Transverse colon (tissue), 4 donors: ENCODE measurements around the gene THSD8. TPM values are rescaled to one million over a fixed set of nuclear protein-coding genes. Genes with fewer than 3 reads are reported as not detected.
A peak's percentile ranks its signal among the peaks of the same experiment; 100 is the strongest.
"Not testable (repeated sequence)": the region's sequence is repeated elsewhere in the genome, so short reads cannot be mapped to it uniquely, and the experiment has no call there.

Source experiments
- DNase-seq: peaks from one replicate; pipeline ENCODE4 v3.0.0-alpha.2; 2019
- H3K27ac ChIP-seq, 4 donors: fragments of 200-600 bp; sonication (generic); 2 replicates each; pipeline ENCODE4 v1.5.1; 2016 to 2018; ENCODE audit warnings: inconsistent platforms in 4 of 4
- H3K27me3 ChIP-seq: fragments of 200-600 bp; sonication (generic); 2 replicates; pipeline ENCODE4 v1.5.1; 2017; ENCODE audit warnings: inconsistent platforms
- H3K36me3 ChIP-seq, 4 donors: fragments of 200-600 bp; sonication (generic); 2 replicates each; pipeline ENCODE4 v1.5.1; 2017 to 2019; ENCODE audit warnings: inconsistent platforms in 4 of 4
- H3K4me1 ChIP-seq, 4 donors: fragments of 200-600 bp; sonication (generic); 2 replicates each; pipeline ENCODE4 v1.5.1; 2017 to 2020; ENCODE audit warnings: inconsistent platforms in 4 of 4
- H3K4me3 ChIP-seq, 4 donors: fragments of 200-600 bp; sonication (generic); 1 replicate in 1 of 4; 2 replicates in 3 of 4; pipeline versions ENCODE4 v1.5.1 to v1.6.1; 2017 to 2019; ENCODE audit warnings: inconsistent platforms in 4 of 4
- H3K9me3 ChIP-seq, 2 donors: fragments of 200-600 bp; sonication (generic); 2 replicates each; pipeline ENCODE4 v1.5.1; 2017 to 2019; ENCODE audit warnings: inconsistent platforms in 2 of 2
- EP300 ChIP-seq: sonication (generic); formaldehyde crosslinking; IDR thresholded peaks from one replicate; pipeline ENCODE4 v1.6.1; 2017; ENCODE audit warnings: antibody characterized with exemption, low read depth
- POLR2A ChIP-seq: fragments of 450-650 bp; IDR thresholded peaks from one replicate; pipeline ENCODE4 v1.6.1; 2016; ENCODE audit warnings: antibody characterized with exemption, mild to moderate bottlenecking, moderate library complexity
- POLR2AphosphoS5 ChIP-seq, 3 donors: sonication (generic); formaldehyde crosslinking; IDR thresholded peaks; one replicate each; pipeline ENCODE4 v1.6.1; 2016; ENCODE audit warnings: antibody characterized with exemption in 3 of 3
- WGBS, 2 donors: methylation state at CpG; one replicate each; pipeline ENCODE4 v1.1.5; 2018; ENCODE audit warnings: low coverage in 1 of 2; 5-methylcytosine and 5-hydroxymethylcytosine counted together
- in situ Hi-C, 4 donors: fragments of 200-750 bp; cut with MboI; loops; one replicate each; pipeline versions ENCODE4 v1.15.0 to v1.15.1; 2017; ENCODE audit warnings: low sequenced_read_pairs in 3 of 4, low pct_ligation_motif_present in 1 of 4, low pct_unique_long_range_greater_than_20kb in 1 of 4
- intact Hi-C: fragments of 100-400 bp; cut with DNase I; formaldehyde crosslinking; loops from one replicate; pipeline ENCODE4 v1.15.1; 2023; ENCODE audit warnings: low total_unique reads
- total RNA-seq, 4 donors: library from RNA; depleted of rRNA; stranded (reverse); fragments of >200 nt; gene quantifications; one replicate each; pipeline ENCODE4 v1.1.0, GENCODE V29; 2016
- TF ChIP-seq, protein P1 (sequence below), 5 experiments: fragments of 200-600 bp in 3 of 5; fragments of 450-650 bp in 2 of 5; sonication (generic) in 3 of 5; IDR thresholded peaks; 1 replicate in 2 of 5; 2 replicates in 3 of 5; pipeline ENCODE4 v1.5.1; 2016 to 2017; ENCODE audit warnings: antibody characterized with exemption in 5 of 5, inconsistent platforms in 3 of 5, mild to moderate bottlenecking in 2 of 5, moderate library complexity in 1 of 5

The THSD8 gene
- total RNA-seq, 4 donors from 2014 or later, result 1.6 TPM; not detected in 3

- intact Hi-C loops, result loop anchor here (1.0 kb wide), 1 partner anchor 19 kb away; no protein-coding TSS in a partner anchor
- no peaks in the 10 kb centered on the region for H3K36me3 ChIP-seq
- WGBS, 2 donors, result 0 to 4% methylated on average over 8 to 18 of the region's 18 CpGs
- in situ Hi-C loops, result no loop called here
- peak overlapping the region; percentile 97 to 99 (median 98) for H3K27ac ChIP-seq
- H3K4me1 ChIP-seq, result peaks cover 12 to 43% (median 25%) of the 10 kb centered on the region in 4 donors
- no peaks in the 10 kb centered on the region for H3K27me3 ChIP-seq
- DNase-seq, result peak; percentile 85
- peak overlapping the region in 1 of 4 donors; percentile 32 for H3K4me3 ChIP-seq
- no peaks in the 10 kb centered on the region for H3K9me3 ChIP-seq
- TF ChIP-seq EP300, result no peak
- TF ChIP-seq, protein P1, sequence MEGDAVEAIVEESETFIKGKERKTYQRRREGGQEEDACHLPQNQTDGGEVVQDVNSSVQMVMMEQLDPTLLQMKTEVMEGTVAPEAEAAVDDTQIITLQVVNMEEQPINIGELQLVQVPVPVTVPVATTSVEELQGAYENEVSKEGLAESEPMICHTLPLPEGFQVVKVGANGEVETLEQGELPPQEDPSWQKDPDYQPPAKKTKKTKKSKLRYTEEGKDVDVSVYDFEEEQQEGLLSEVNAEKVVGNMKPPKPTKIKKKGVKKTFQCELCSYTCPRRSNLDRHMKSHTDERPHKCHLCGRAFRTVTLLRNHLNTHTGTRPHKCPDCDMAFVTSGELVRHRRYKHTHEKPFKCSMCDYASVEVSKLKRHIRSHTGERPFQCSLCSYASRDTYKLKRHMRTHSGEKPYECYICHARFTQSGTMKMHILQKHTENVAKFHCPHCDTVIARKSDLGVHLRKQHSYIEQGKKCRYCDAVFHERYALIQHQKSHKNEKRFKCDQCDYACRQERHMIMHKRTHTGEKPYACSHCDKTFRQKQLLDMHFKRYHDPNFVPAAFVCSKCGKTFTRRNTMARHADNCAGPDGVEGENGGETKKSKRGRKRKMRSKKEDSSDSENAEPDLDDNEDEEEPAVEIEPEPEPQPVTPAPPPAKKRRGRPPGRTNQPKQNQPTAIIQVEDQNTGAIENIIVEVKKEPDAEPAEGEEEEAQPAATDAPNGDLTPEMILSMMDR (IDR thresholded peaks at IDR 0.05), result peak; percentile 93 to 100 (median 96)
- peak in 2 of 3 donors; percentile 66 to 85 for TF ChIP-seq POLR2AphosphoS5 (IDR thresholded peaks at IDR 0.05)
- peak; percentile 72 for TF ChIP-seq POLR2A
Measured at GRCh38 chr19:12796146-12797071, 5.5 kb upstream of the THSD8 start.

DNA sequence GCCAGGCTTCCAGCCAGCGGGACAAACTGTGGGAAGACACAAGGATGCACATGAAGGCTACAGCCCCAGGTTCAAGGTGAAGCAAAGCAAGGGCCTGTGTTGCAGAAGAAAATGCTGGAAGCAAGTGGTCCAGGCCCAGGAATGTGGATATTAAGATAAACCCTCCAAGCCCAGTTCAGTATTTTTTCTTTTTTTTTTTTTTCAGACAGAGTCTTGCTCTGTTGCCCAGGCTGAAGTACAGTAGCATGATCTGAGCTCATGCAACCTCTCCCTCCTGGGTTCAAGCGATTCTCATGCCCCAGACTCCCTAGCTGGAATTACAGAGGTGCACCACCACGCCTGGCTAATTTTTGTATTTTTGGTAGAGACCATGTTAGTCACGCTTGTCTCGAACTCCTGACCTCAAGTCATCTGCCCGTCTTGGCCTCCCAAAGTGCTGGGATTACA lies 4.7 kb upstream of the THSD8 start:
- no peak for DNase-seq
- Histone ChIP-seq H3K36me3 (no peaks in the 10 kb centered on the region), H3K4me1 (peaks cover 12 to 45% (median 28%) of the 10 kb centered on the region in 4 donors), H3K27me3 (no peaks in the 10 kb centered on the region), H3K27ac (peak overlapping the region in 2 of 4 donors; percentile 99), H3K9me3 (no peaks in the 10 kb centered on the region), H3K4me3 (no peak overlapping the region)
- in situ Hi-C loops (no loop called here), intact Hi-C loops (no loop called here)
- peak in 1 of 3 donors; percentile 62 for TF ChIP-seq POLR2AphosphoS5 (IDR thresholded peaks at IDR 0.05)
- no peak for TF ChIP-seq EP300
- 86 to 89% methylated on average over 4 to 6 of the region's 6 CpGs for WGBS, 2 donors

GRCh38 chr19:12797607-12798006 lies 4.3 kb upstream of the THSD8 start:
- intact Hi-C loops, H3K4me3 ChIP-seq, DNase-seq, H3K27ac ChIP-seq, H3K36me3 ChIP-seq, H3K27me3 ChIP-seq, in situ Hi-C loops, H3K9me3 ChIP-seq: not testable (repeated sequence)
- peaks cover 16 to 49% (median 32%) of the 10 kb centered on the region in 4 donors for H3K4me1 ChIP-seq
- WGBS, 2 donors, result 83 to 95% methylated on average over 2 to 7 of the region's 7 CpGs

GRCh38 chr19:12799742-12800465 lies 2.0 kb upstream of the THSD8 start:
- no peaks in the 10 kb centered on the region for H3K9me3 ChIP-seq
- H3K4me1 ChIP-seq, result peaks cover 16 to 41% (median 29%) of the 10 kb centered on the region in 4 donors
- in situ Hi-C loops, result no loop called here
- 86% methylated on average over 18 of the region's 18 CpGs; no CpG with 5 or more reads in 1 of the 2 donors for WGBS, 2 donors
- no peak overlapping the region for H3K4me3 ChIP-seq
- DNase-seq, result no peak
- H3K27ac ChIP-seq, result peak overlapping the region in 2 of 4 donors; percentile 81 to 88
- no peaks in the 10 kb centered on the region for H3K27me3 ChIP-seq
- H3K36me3 ChIP-seq, result no peaks in the 10 kb centered on the region
- peak in 1 of 3 donors; percentile 20 for TF ChIP-seq POLR2AphosphoS5 (IDR thresholded peaks at IDR 0.05)
- no peak for TF ChIP-seq POLR2A
- intact Hi-C loops, result loop anchor here (5.0 kb wide), 1 partner anchor 33 kb away; no protein-coding TSS in a partner anchor

- Histone ChIP-seq H3K4me3 (peak overlapping the region in 3 of 4 donors; percentile 70 to 84 (median 80)), H3K9me3 (no peaks in the 10 kb centered on the region), H3K4me1 (peaks cover 16 to 36% (median 28%) of the 10 kb centered on the region in 4 donors), H3K27ac (peak overlapping the region; percentile 80 to 88 (median 84)), H3K36me3 (no peaks in the 10 kb centered on the region), H3K27me3 (no peaks in the 10 kb centered on the region)
- intact Hi-C loops (loop anchor here (5.0 kb wide), 1 partner anchor 33 kb away; no protein-coding TSS in a partner anchor), in situ Hi-C loops (no loop called here)
- WGBS, 2 donors, result 56% methylated on average over 1 of the region's 1 CpG; no CpG with 5 or more reads in 1 of the 2 donors
- DNase-seq, result no peak
- TF ChIP-seq, protein P1 (IDR thresholded peaks at IDR 0.05), result no peak
- no peak for TF ChIP-seq POLR2AphosphoS5 (IDR thresholded peaks at IDR 0.05)
- TF ChIP-seq EP300, result no peak
- TF ChIP-seq POLR2A, result no peak
Measured at GRCh38 chr19:12800466-12800770, 1.5 kb upstream of the THSD8 start.
